ENCODE measurements around the gene RPTOR. TPM values are rescaled to one million over a fixed set of nuclear protein-coding genes. Genes with fewer than 3 reads are reported as not detected.

RPTOR gene
- total RNA-seq, 2 donors from 2014 or later = 62.0 to 228 TPM

DNA sequence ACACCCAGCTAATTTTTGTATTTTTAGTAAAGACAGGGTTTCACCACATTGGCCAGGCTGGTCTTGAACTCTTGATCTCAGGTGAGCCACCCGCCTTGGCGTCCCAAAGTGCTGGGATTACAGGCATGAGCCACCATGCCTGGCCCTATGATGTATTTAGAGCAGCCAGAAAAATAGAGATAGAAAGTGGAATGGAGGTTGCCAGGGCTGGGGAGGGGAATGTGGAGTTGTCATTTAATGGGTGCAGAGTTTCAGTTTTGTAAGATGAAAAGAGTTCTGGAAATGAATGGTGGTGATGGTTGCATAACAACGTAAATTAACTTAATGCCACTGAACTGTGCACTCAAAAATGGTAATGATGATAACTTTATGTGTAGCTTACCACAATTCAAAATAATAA lies 36.7 kb upstream of the RPTOR start:
- Mint-ChIP-seq H3K36me3 (ENCODE audit: low read depth) (no peaks in the 10 kb centered on the region), H3K27ac (no peak overlapping the region), H3K4me1 (no peaks in the 10 kb centered on the region), H3K9me3 (no peaks in the 10 kb centered on the region), H3K4me3 (no peak overlapping the region), H3K27me3 (peaks cover 18% of the 10 kb centered on the region)
- ATAC-seq (replicated peaks) = no peak

GRCh38 chr17:80509311-80509710 lies 35.3 kb upstream of the RPTOR start:
- no peaks in the 10 kb centered on the region for H3K4me1 Mint-ChIP-seq
- peaks cover 9% of the 10 kb centered on the region for H3K27me3 Mint-ChIP-seq
- H3K9me3 Mint-ChIP-seq = no peaks in the 10 kb centered on the region
- H3K36me3 Mint-ChIP-seq (ENCODE audit: low read depth) = no peaks in the 10 kb centered on the region
- no peak overlapping the region for H3K27ac Mint-ChIP-seq
- H3K4me3 Mint-ChIP-seq = no peak overlapping the region
- ATAC-seq (replicated peaks) = no peak

DNA sequence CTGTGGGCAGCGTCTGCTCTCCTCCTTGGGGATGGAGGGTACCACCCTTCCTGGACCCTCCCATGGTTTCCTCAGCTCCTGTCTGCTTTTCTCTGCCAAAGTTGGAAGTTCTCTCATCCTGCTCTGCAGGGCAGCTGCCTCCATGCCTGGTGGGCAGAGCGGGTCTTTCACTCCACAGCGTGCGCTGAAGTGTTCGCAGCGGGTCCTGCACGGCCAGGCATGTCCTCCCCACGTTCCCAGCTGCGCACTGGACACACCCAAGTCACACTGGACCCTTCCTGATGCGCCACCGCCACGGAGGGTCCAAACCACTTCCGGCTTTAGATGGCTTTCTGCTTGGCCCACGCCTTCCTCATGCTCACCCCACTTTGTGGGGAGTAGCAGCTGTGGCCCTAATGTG lies 34.5 kb upstream of the RPTOR start:
- Mint-ChIP-seq H3K9me3 (no peaks in the 10 kb centered on the region), H3K27ac (no peak overlapping the region), H3K4me3 (no peak overlapping the region), H3K36me3 (ENCODE audit: low read depth) (no peaks in the 10 kb centered on the region), H3K4me1 (no peaks in the 10 kb centered on the region), H3K27me3 (peaks cover 4% of the 10 kb centered on the region)
- no peak for ATAC-seq (replicated peaks)

- Mint-ChIP-seq H3K4me1 (no peaks in the 10 kb centered on the region), H3K36me3 (ENCODE audit: low read depth) (no peaks in the 10 kb centered on the region), H3K27me3 (peaks cover 3% of the 10 kb centered on the region), H3K27ac (no peak overlapping the region), H3K4me3 (no peak overlapping the region), H3K9me3 (no peaks in the 10 kb centered on the region)
- ATAC-seq (replicated peaks) = no peak
These were observed 33.9 kb upstream of the RPTOR start for GRCh38 chr17:80510772-80511171.

- Mint-ChIP-seq H3K27me3 (peaks cover 3% of the 10 kb centered on the region), H3K4me1 (no peaks in the 10 kb centered on the region), H3K9me3 (no peaks in the 10 kb centered on the region), H3K27ac (no peak overlapping the region), H3K4me3 (no peak overlapping the region), H3K36me3 (ENCODE audit: low read depth) (no peaks in the 10 kb centered on the region)
- ATAC-seq (replicated peaks) = peak; percentile 16
These were observed 33.1 kb upstream of the RPTOR start for GRCh38 chr17:80511222-80512180.

GRCh38 chr17:80512233-80512632 lies 32.4 kb upstream of the RPTOR start:
- Mint-ChIP-seq H3K36me3 (ENCODE audit: low read depth) (no peaks in the 10 kb centered on the region), H3K4me1 (no peaks in the 10 kb centered on the region), H3K9me3 (no peaks in the 10 kb centered on the region), H3K27ac (no peak overlapping the region), H3K27me3 (no peaks in the 10 kb centered on the region), H3K4me3 (no peak overlapping the region)
- ATAC-seq (replicated peaks) = no peak

- Mint-ChIP-seq H3K4me1 (no peaks in the 10 kb centered on the region), H3K4me3 (no peak overlapping the region), H3K27me3 (no peaks in the 10 kb centered on the region), H3K36me3 (ENCODE audit: low read depth) (no peaks in the 10 kb centered on the region), H3K27ac (no peak overlapping the region), H3K9me3 (no peaks in the 10 kb centered on the region)
- no peak for ATAC-seq (replicated peaks)
These were observed 31.4 kb upstream of the RPTOR start for GRCh38 chr17:80513201-80513600.

DNA sequence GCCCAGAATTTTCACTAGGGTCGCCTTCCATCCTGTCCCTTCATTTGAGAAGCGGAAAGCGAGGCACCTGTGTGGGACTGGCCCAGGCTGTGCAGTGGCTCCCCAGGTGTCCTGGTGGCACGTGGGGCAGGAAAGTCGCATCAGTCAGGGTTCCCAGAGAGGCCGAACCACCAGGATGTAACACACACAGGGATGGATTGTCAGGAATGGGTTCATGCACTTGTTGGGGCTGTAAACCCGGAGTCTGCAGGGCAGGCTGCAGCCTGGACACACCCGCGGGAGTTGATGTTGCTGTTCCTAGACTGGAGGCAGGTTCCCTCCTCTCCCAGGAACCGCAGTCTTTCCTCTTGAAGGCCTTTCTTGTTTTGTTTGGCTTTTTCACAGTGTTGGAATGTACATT lies 30.7 kb upstream of the RPTOR start:
- H3K27me3 Mint-ChIP-seq = peaks cover 5% of the 10 kb centered on the region
- H3K4me1 Mint-ChIP-seq = no peaks in the 10 kb centered on the region
- no peaks in the 10 kb centered on the region for H3K36me3 Mint-ChIP-seq (ENCODE audit: low read depth)
- no peak for ATAC-seq (replicated peaks)
- H3K27ac Mint-ChIP-seq = no peak overlapping the region
- no peak overlapping the region for H3K4me3 Mint-ChIP-seq
- no peaks in the 10 kb centered on the region for H3K9me3 Mint-ChIP-seq

- H3K4me1 Mint-ChIP-seq = no peaks in the 10 kb centered on the region
- no peaks in the 10 kb centered on the region for H3K36me3 Mint-ChIP-seq (ENCODE audit: low read depth)
- H3K4me3 Mint-ChIP-seq = no peak overlapping the region
- H3K9me3 Mint-ChIP-seq = no peaks in the 10 kb centered on the region
- H3K27me3 Mint-ChIP-seq = peaks cover 18% of the 10 kb centered on the region
- no peak for ATAC-seq (replicated peaks)
- H3K27ac Mint-ChIP-seq = no peak overlapping the region
These were observed 28.3 kb upstream of the RPTOR start for GRCh38 chr17:80516171-80516932.

GRCh38 chr17:80517641-80518040 lies 27.0 kb upstream of the RPTOR start:
- Mint-ChIP-seq H3K4me1 (no peaks in the 10 kb centered on the region), H3K36me3 (ENCODE audit: low read depth) (no peaks in the 10 kb centered on the region), H3K9me3 (no peaks in the 10 kb centered on the region), H3K27ac (no peak overlapping the region), H3K4me3 (no peak overlapping the region), H3K27me3 (peaks cover 21% of the 10 kb centered on the region)
- ATAC-seq (replicated peaks) = no peak

DNA sequence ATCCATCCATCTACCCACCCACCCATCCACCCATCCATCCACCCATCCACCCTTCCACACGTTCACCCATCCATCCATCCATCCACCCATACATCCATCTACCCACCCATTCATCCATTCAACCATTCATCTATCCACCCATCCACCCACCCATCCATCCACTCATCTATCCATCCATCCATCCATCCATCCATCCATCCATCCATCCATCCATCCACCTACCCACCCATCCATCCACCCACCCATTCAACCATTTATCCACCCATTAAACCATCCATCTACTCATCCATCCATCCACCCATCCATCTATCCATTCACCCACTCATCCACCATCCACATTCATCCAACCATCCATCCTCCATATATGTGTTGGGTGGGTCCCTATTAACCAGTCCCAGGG lies 26.2 kb upstream of the RPTOR start:
- no peaks in the 10 kb centered on the region for H3K4me1 Mint-ChIP-seq
- no peaks in the 10 kb centered on the region for H3K36me3 Mint-ChIP-seq (ENCODE audit: low read depth)
- no peak for ATAC-seq (replicated peaks)
- no peak overlapping the region for H3K4me3 Mint-ChIP-seq
- peaks cover 22% of the 10 kb centered on the region for H3K27me3 Mint-ChIP-seq
- H3K9me3 Mint-ChIP-seq = no peaks in the 10 kb centered on the region
- H3K27ac Mint-ChIP-seq = no peak overlapping the region

DNA sequence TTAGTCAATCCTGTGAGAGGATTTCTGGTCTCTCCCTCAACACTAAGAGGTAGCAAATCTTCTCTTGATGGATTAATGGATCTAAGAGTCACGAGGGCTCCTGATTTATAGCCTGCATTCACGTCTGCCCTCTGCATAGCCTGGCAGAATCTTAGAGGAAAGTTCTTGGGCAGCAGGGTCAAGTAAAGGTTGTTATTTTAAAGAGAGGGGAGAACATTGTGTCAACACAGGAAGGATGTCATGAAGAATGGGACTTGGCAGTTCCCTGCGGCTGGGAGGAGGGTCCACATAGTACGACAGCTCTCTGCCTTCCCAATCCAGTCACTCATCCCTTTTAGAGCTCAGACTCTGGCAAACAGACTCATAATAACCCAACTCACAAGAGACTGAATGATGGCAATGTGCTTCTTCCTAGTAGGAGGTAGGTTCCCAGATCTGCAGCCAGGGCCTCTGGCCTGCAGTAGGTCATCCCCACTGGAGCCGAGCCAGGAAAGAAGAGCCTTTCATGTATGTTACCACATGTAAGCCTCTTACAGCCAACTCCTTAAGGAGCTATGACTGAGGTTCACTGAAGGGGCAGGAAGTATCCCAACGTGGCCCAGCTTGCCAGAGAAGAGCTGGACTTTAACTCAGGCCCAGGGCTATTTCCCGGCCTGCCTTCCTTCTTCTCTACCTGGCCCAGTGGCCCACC lies 25.4 kb upstream of the RPTOR start:
- no peak for ATAC-seq (replicated peaks)
- Mint-ChIP-seq H3K4me1 (no peaks in the 10 kb centered on the region), H3K9me3 (no peaks in the 10 kb centered on the region), H3K27ac (no peak overlapping the region), H3K36me3 (ENCODE audit: low read depth) (no peaks in the 10 kb centered on the region), H3K27me3 (peaks cover 22% of the 10 kb centered on the region), H3K4me3 (no peak overlapping the region)

DNA sequence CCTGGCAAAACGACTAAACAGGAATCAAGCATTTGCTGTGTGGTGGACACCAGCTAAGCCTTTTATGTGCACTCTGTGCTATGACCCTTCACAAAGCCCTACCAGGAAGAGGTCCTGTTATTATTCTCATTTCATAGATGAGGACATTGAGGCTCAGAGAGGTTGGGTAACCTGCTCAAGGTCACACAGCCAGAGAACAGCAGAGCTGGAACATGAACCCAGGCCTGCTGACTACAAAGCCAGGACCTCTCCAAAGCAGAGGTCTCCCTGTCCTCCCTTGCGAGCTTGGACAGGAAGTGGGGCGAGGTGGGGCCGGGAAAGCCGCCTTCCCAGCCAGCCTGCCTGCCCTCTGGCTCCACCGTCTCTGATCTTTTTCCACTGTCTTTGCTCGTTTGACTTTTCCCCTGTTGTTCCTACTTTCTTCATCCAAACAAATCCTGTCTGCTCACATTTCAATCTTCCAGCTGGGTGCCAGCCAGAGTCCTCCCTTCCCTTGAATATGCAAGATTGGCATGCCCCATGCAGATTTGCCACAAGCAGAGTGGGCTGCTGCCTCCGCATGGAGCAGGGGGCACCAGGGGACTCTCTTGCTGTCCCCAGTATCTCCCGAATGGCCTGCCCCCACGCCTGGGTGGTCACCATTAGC lies 23.7 kb upstream of the RPTOR start:
- H3K27ac Mint-ChIP-seq = no peak overlapping the region
- H3K36me3 Mint-ChIP-seq (ENCODE audit: low read depth) = no peaks in the 10 kb centered on the region
- H3K4me1 Mint-ChIP-seq = no peaks in the 10 kb centered on the region
- no peak for ATAC-seq (replicated peaks)
- H3K27me3 Mint-ChIP-seq = peaks cover 22% of the 10 kb centered on the region
- H3K9me3 Mint-ChIP-seq = no peaks in the 10 kb centered on the region
- H3K4me3 Mint-ChIP-seq = no peak overlapping the region

DNA sequence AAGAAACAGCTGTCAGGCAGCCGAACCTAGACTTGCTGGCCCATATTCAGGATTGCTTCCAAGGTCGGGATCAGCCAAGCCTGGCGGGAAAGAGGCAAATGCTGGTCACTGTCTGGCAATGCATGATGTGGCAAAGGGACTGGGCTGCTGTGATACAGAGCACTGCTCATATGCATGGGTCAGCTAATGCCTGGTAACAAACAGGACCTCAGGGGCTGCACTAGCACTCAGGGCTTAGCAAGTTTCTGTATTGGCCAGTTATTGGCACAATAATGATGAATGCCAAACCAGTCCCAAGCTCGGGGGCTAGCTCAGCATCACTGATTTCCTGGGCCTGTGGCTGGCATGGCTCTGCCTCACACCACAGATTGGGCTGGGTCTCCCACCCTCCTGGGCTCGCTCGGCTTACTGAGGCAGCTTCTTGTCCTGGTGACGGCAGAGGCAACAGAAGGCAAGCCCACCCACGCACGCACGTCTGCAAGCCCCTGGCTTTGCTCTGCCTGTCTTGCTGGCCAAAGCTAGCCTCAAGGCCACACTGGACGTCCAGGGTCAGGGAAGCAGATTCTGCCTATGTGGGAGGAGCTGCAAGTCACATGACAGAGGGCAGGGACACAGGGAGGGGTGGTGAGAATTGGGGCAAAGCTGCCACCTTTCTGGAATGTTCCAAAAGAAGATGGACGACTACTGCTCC lies 21.4 kb upstream of the RPTOR start:
- Mint-ChIP-seq H3K9me3 (no peaks in the 10 kb centered on the region), H3K4me1 (no peaks in the 10 kb centered on the region), H3K27ac (no peak overlapping the region), H3K27me3 (peaks cover 33% of the 10 kb centered on the region), H3K36me3 (ENCODE audit: low read depth) (no peaks in the 10 kb centered on the region), H3K4me3 (no peak overlapping the region)
- no peak for ATAC-seq (replicated peaks)

Data from activated T-helper 17 cell treated with anti-CD3 and anti-CD28 coated beads, Interleukin-2, amount 50 U/mL, for 72 hours (primary cell).